ENCODE measurements around the gene CHD3. TPM values are rescaled to one million over a fixed set of nuclear protein-coding genes. Genes with fewer than 3 reads are reported as not detected.
"Not testable (repeated sequence)": the region's sequence is repeated elsewhere in the genome, so short reads cannot be mapped to it uniquely, and the experiment has no call there.

Gene CHD3
- total RNA-seq, 1 donor from 2014 or later: 76.2 TPM

- Histone ChIP-seq H3K27me3 (ENCODE audit: control insufficient read depth in 3 of 3, insufficient read depth in 3 of 3, low read length in 3 of 3) (no peaks in the 10 kb centered on the region), H3K4me1 (ENCODE audit: control insufficient read depth in 3 of 3, insufficient read depth in 3 of 3, low read length in 3 of 3) (peaks cover 46 to 56% (median 50%) of the 10 kb centered on the region in 3 donors), H3K36me3 (ENCODE audit: control insufficient read depth in 3 of 3, insufficient read depth in 3 of 3, low read length in 3 of 3) (peaks cover 20 to 29% (median 28%) of the 10 kb centered on the region in 3 donors), H3K9me3 (ENCODE audit: control insufficient read depth in 3 of 3, low read length in 3 of 3) (no peaks in the 10 kb centered on the region), H3K4me3 (ENCODE audit: low read length in 3 of 3) (peak overlapping the region; percentile 84 to 98 (median 85)), H3K9ac (ENCODE audit: low read depth in 1 of 3, low read length in 3 of 3) (peak overlapping the region; percentile 51 to 95 (median 79)), H3K27ac (ENCODE audit: low read depth, low read length) (peak overlapping the region; percentile 88)
These were observed 33.0 kb upstream of the CHD3 start for GRCh38 chr17:7855660-7856010.

- Histone ChIP-seq H3K27me3 (ENCODE audit: control insufficient read depth in 3 of 3, insufficient read depth in 3 of 3, low read length in 3 of 3) (no peaks in the 10 kb centered on the region), H3K27ac (ENCODE audit: low read depth, low read length) (peak overlapping the region; percentile 88), H3K36me3 (ENCODE audit: control insufficient read depth in 3 of 3, insufficient read depth in 3 of 3, low read length in 3 of 3) (peaks cover 14 to 23% (median 23%) of the 10 kb centered on the region in 3 donors), H3K9me3 (ENCODE audit: control insufficient read depth in 3 of 3, low read length in 3 of 3) (no peaks in the 10 kb centered on the region), H3K9ac (ENCODE audit: low read depth in 1 of 3, low read length in 3 of 3) (peak overlapping the region; percentile 79 to 95 (median 79)), H3K4me3 (ENCODE audit: low read length in 3 of 3) (peak overlapping the region; percentile 84 to 98 (median 85)), H3K4me1 (ENCODE audit: control insufficient read depth in 3 of 3, insufficient read depth in 3 of 3, low read length in 3 of 3) (peaks cover 45 to 53% (median 49%) of the 10 kb centered on the region in 3 donors)
These were observed 32.4 kb upstream of the CHD3 start for GRCh38 chr17:7856011-7856810.

GRCh38 chr17:7856811-7857712, 31.5 kb upstream of the CHD3 start, which contains the start of gene NAA38:
Gene NAA38 (minus strand): TSS chr17:7857559. CDS start chr17:7857463, 96 bp downstream.
- peaks cover 10 to 21% (median 18%) of the 10 kb centered on the region in 3 donors for H3K36me3 ChIP-seq (ENCODE audit: control insufficient read depth in 3 of 3, insufficient read depth in 3 of 3, low read length in 3 of 3)
- H3K4me1 ChIP-seq (ENCODE audit: control insufficient read depth in 3 of 3, insufficient read depth in 3 of 3, low read length in 3 of 3): peaks cover 37 to 45% (median 41%) of the 10 kb centered on the region in 3 donors

GRCh38 chr17:7857713-7858521, 30.7 kb upstream of the CHD3 start, which contains the start of gene CYB5D1:
Gene CYB5D1 (plus strand): TSS chr17:7858003. CDS start chr17:7858135, 132 bp downstream.
- Histone ChIP-seq H3K9me3 (ENCODE audit: control insufficient read depth in 3 of 3, low read length in 3 of 3) (no peaks in the 10 kb centered on the region), H3K27ac (ENCODE audit: low read depth, low read length) (peak within 1 kb of the TSS; percentile 88), H3K4me3 (ENCODE audit: low read length in 3 of 3) (peak within 1 kb of the TSS; percentile 84 to 98 (median 85)), H3K4me1 (ENCODE audit: control insufficient read depth in 3 of 3, insufficient read depth in 3 of 3, low read length in 3 of 3) (peaks cover 33 to 36% (median 36%) of the 10 kb centered on the region in 3 donors), H3K9ac (ENCODE audit: low read depth in 1 of 3, low read length in 3 of 3) (peak within 1 kb of the TSS; percentile 79 to 95 (median 90)), H3K27me3 (ENCODE audit: control insufficient read depth in 3 of 3, insufficient read depth in 3 of 3, low read length in 3 of 3) (no peaks in the 10 kb centered on the region), H3K36me3 (ENCODE audit: control insufficient read depth in 3 of 3, insufficient read depth in 3 of 3, low read length in 3 of 3) (peaks cover 3 to 13% (median 9%) of the 10 kb centered on the region in 3 donors)

More at GRCh38 chr17:7856811-7857712, 31.5 kb upstream of the CHD3 start, which contains the start of gene NAA38:
- Histone ChIP-seq H3K27me3 (ENCODE audit: control insufficient read depth in 3 of 3, insufficient read depth in 3 of 3, low read length in 3 of 3) (no peaks in the 10 kb centered on the region), H3K9me3 (ENCODE audit: control insufficient read depth in 3 of 3, low read length in 3 of 3) (no peaks in the 10 kb centered on the region), H3K27ac (ENCODE audit: low read depth, low read length) (peak within 1 kb of the TSS; percentile 88), H3K4me3 (ENCODE audit: low read length in 3 of 3) (peak within 1 kb of the TSS; percentile 84 to 98 (median 85)), H3K9ac (ENCODE audit: low read depth in 1 of 3, low read length in 3 of 3) (peak within 1 kb of the TSS; percentile 79 to 95 (median 90))

GRCh38 chr17:7858522-7858810, 30.1 kb upstream of the CHD3 start:
- Histone ChIP-seq H3K4me3 (ENCODE audit: low read length in 3 of 3) (peak overlapping the region; percentile 84 to 98 (median 85)), H3K27ac (ENCODE audit: low read depth, low read length) (peak overlapping the region; percentile 88), H3K4me1 (ENCODE audit: control insufficient read depth in 3 of 3, insufficient read depth in 3 of 3, low read length in 3 of 3) (peaks cover 33 to 38% (median 33%) of the 10 kb centered on the region in 3 donors), H3K27me3 (ENCODE audit: control insufficient read depth in 3 of 3, insufficient read depth in 3 of 3, low read length in 3 of 3) (no peaks in the 10 kb centered on the region), H3K36me3 (ENCODE audit: control insufficient read depth in 3 of 3, insufficient read depth in 3 of 3, low read length in 3 of 3) (peaks cover 0 to 11% (median 6%) of the 10 kb centered on the region in 3 donors), H3K9ac (ENCODE audit: low read depth in 1 of 3, low read length in 3 of 3) (peak overlapping the region; percentile 79 to 95 (median 90)), H3K9me3 (ENCODE audit: control insufficient read depth in 3 of 3, low read length in 3 of 3) (no peaks in the 10 kb centered on the region)

- Histone ChIP-seq H3K4me1 (ENCODE audit: control insufficient read depth in 3 of 3, insufficient read depth in 3 of 3, low read length in 3 of 3) (peaks cover 33 to 38% (median 33%) of the 10 kb centered on the region in 3 donors), H3K27ac (ENCODE audit: low read depth, low read length) (no peak overlapping the region), H3K27me3 (ENCODE audit: control insufficient read depth in 3 of 3, insufficient read depth in 3 of 3, low read length in 3 of 3) (no peaks in the 10 kb centered on the region), H3K9me3 (ENCODE audit: control insufficient read depth in 3 of 3, low read length in 3 of 3) (no peaks in the 10 kb centered on the region), H3K4me3 (ENCODE audit: low read length in 3 of 3) (peak overlapping the region; percentile 84 to 98 (median 85)), H3K9ac (ENCODE audit: low read depth in 1 of 3, low read length in 3 of 3) (peak overlapping the region; percentile 79 to 95 (median 90)), H3K36me3 (ENCODE audit: control insufficient read depth in 3 of 3, insufficient read depth in 3 of 3, low read length in 3 of 3) (peaks cover 0 to 11% (median 6%) of the 10 kb centered on the region in 3 donors)
These were observed 29.6 kb upstream of the CHD3 start for GRCh38 chr17:7859028-7859427.

GRCh38 chr17:7862692-7863437, 25.7 kb upstream of the CHD3 start:
- Histone ChIP-seq H3K9me3 (ENCODE audit: control insufficient read depth in 3 of 3, low read length in 3 of 3) (no peaks in the 10 kb centered on the region), H3K27me3 (ENCODE audit: control insufficient read depth in 3 of 3, insufficient read depth in 3 of 3, low read length in 3 of 3) (no peaks in the 10 kb centered on the region), H3K4me1 (ENCODE audit: control insufficient read depth in 3 of 3, insufficient read depth in 3 of 3, low read length in 3 of 3) (peaks cover 13 to 19% (median 13%) of the 10 kb centered on the region in 3 donors), H3K4me3 (ENCODE audit: low read length in 3 of 3) (no peak overlapping the region), H3K27ac (ENCODE audit: low read depth, low read length) (no peak overlapping the region), H3K36me3 (ENCODE audit: control insufficient read depth in 3 of 3, insufficient read depth in 3 of 3, low read length in 3 of 3) (peaks cover 0 to 11% (median 2%) of the 10 kb centered on the region in 3 donors), H3K9ac (ENCODE audit: low read depth in 1 of 3, low read length in 3 of 3) (no peak overlapping the region)

GRCh38 chr17:7864384-7864783, 24.2 kb upstream of the CHD3 start:
- not testable (repeated sequence) for H3K27ac ChIP-seq (ENCODE audit: low read depth, low read length); H3K9me3 ChIP-seq (ENCODE audit: control insufficient read depth in 3 of 3, low read length in 3 of 3); H3K9ac ChIP-seq (ENCODE audit: low read depth in 1 of 3, low read length in 3 of 3); H3K36me3 ChIP-seq (ENCODE audit: control insufficient read depth in 3 of 3, insufficient read depth in 3 of 3, low read length in 3 of 3); H3K27me3 ChIP-seq (ENCODE audit: control insufficient read depth in 3 of 3, insufficient read depth in 3 of 3, low read length in 3 of 3); H3K4me1 ChIP-seq (ENCODE audit: control insufficient read depth in 3 of 3, insufficient read depth in 3 of 3, low read length in 3 of 3); H3K4me3 ChIP-seq (ENCODE audit: low read length in 3 of 3)

All from skeletal muscle tissue (tissue), 4 donors.